ENCODE results near the gene TUBA4A.
"Not testable (repeated sequence)": the region's sequence is repeated elsewhere in the genome, so short reads cannot be mapped to it uniquely, and the experiment has no call there.

- TF ChIP-seq RAD21 (IDR thresholded peaks at IDR 0.05 in 1 of 2, conservative IDR thresholded peaks at IDR 0.05 in 1 of 2; ENCODE audit: low read depth in 2 of 2, low read length in 2 of 2); JUN (IDR thresholded peaks at IDR 0.05; ENCODE audit: low read depth, low read length); ATF3 (IDR thresholded peaks at IDR 0.05; ENCODE audit: insufficient read depth, low read depth, low read length); EGR1 (IDR thresholded peaks at IDR 0.05; ENCODE audit: borderline replicate concordance, low read depth, low read length); CTCF (IDR thresholded peaks at IDR 0.05; ENCODE audit: control extremely low read depth in 1 of 3, insufficient read depth in 1 of 3, low read depth in 1 of 3, low read length in 3 of 3); EZH2 (IDR thresholded peaks at IDR 0.05; ENCODE audit: low read depth, low read length, severe bottlenecking); GABPA (IDR thresholded peaks at IDR 0.05; ENCODE audit: borderline replicate concordance, insufficient read depth, low read length); E2F6 (IDR thresholded peaks at IDR 0.05); CEBPB (IDR thresholded peaks at IDR 0.05; ENCODE audit: low read depth, low read length): not testable (repeated sequence)
- TF ChIP-seq POLR2A (IDR thresholded peaks at IDR 0.05; ENCODE audit: control extremely low read depth in 1 of 2, low read depth in 2 of 2, low read length in 2 of 2), result peak in 1 of 2 experiments; percentile 58; a peak in 1 of 3 replicates
Measured at GRCh38 chr2:219200502-219201326, 53.0 kb downstream of the TUBA4A start.

Measured in H1 (cell line).